ENCODE measurements around the gene MAPK13. TPM values are rescaled to one million over a fixed set of nuclear protein-coding genes. Genes with fewer than 3 reads are reported as not detected.
A peak's percentile ranks its signal among the peaks of the same experiment; 100 is the strongest.
"Not testable (repeated sequence)": the region's sequence is repeated elsewhere in the genome, so short reads cannot be mapped to it uniquely, and the experiment has no call there.

MAPK13 gene
- total RNA-seq, 2 experiments from 2014 or later: 53.0 to 53.5 TPM

DNA sequence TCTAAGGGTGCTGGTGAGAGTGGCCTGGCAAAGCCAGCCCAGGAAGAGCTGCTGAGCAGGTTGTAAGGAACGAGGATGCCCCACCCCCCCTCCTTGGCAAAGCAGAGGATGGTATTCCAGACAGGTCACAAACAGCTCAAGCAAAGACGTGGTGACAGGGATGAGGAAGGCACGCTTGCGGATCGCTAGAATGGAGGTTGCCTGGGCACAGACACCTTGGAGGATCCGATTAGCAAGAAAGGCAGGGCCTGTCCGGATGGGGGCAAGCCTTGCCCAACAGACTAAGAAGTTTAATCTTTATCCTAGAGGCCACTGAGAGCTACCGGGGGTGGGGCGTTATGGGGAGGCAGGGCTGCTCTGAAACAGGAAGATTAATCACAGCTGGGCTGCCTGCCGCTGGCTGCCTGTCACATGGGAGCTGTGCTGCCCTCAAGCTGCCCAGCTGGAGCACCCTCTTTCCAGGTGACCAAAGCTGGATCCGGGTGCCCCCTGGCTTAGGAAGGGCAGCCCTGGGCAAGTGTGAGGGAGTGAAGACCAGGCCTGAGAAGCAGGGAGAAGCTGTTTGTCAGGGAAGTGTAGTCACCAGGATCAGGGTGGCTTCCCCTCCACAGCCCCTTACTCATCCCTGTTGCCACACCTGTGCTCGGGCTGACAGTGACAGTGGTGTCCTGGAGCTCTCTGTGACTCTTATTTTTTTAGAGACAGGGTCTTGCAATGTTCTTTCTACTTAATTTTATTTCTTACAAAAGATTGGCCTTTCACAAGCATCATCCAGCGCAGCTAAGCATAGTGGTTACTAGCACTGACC lies 9.1 kb upstream of the MAPK13 start:
- Mint-ChIP-seq H3K27ac (peak overlapping the region; percentile 96), H3K36me3 (peaks cover 31% of the 10 kb centered on the region), H3K9me3 (peaks cover 4% of the 10 kb centered on the region), H3K4me3 (peak overlapping the region; percentile 71), H3K4me1 (peaks cover 74% of the 10 kb centered on the region), H3K27me3 (no peaks in the 10 kb centered on the region)
- peak; percentile 57 for DNase-seq

DNA sequence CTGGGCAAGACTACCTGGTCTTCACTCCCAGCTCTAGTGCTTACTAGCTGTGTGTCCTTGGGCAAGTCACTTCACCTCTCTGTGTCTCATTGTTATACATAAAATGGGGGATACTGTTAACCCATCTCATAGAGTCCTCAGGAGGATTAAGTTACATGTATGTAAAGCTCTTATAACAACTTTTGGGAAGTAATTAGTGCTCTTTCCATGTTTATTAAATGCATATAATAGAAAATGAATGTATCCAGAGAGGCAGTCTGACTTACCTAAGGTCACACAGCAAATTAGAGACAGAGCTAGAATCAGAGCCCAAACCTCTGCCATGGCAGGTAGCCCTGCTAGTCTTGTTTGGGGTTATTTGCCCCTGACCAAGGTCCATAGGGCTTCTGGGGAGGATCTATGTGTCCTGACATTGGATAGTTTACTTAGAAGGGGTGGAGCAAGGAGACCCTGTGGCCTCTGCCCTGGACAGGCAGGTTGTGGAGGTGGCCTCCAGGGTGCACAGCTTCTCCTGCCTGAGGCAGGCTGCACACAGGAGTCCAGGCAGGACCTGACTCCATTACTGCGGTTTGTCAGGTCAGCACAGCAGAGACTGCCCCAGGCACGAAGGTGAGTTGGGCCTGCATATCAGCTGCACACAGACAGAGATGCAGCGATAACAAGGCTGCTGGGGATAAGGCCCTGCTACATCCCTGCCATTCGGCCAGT lies 8.4 kb upstream of the MAPK13 start:
- peaks cover 76% of the 10 kb centered on the region for H3K4me1 Mint-ChIP-seq
- H3K36me3 Mint-ChIP-seq: peaks cover 29% of the 10 kb centered on the region
- H3K4me3 Mint-ChIP-seq: no peak overlapping the region
- H3K27me3 Mint-ChIP-seq: no peaks in the 10 kb centered on the region
- DNase-seq: no peak
- peak overlapping the region; percentile 96 for H3K27ac Mint-ChIP-seq
- peaks cover 4% of the 10 kb centered on the region for H3K9me3 Mint-ChIP-seq

DNA sequence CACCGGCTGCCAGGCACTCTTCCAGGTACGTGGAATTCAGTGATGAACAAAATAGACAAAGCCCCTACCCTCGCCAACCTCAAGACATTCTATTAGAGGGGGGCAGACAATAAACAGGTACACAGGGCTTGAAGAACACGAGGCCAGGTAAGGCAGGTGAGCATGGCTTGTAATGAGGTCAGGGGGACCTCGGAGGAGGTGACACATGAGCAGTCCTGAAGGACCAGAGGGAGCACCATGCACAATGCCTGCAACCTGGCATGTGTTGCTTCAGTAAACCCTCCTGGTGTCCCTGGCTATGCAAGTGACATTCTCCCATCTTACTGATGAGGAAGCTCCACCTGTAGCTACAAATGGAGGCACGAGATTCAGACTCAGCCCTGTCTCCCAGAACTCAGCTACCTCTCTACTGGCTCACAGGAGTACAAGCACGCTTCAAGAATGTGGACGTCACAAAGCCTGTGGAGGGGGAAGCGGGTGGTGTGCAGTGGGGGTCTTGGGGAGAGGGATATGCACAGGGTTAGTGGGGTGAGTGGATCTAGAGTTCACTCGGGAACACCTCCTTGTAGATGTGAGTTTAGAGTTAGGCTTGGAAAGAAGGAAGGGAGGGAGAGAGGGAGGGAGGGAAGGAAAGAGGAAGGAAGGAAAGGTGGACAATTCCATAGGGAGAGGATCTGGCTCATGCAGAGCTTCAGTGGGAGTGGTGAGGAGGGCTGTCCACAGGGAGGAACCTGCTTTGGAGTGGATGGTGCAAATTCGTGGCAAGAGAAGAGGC lies 7.6 kb upstream of the MAPK13 start:
- peak overlapping the region; percentile 79 for H3K27ac Mint-ChIP-seq
- H3K9me3 Mint-ChIP-seq: peaks cover 4% of the 10 kb centered on the region
- peaks cover 72% of the 10 kb centered on the region for H3K4me1 Mint-ChIP-seq

DNA sequence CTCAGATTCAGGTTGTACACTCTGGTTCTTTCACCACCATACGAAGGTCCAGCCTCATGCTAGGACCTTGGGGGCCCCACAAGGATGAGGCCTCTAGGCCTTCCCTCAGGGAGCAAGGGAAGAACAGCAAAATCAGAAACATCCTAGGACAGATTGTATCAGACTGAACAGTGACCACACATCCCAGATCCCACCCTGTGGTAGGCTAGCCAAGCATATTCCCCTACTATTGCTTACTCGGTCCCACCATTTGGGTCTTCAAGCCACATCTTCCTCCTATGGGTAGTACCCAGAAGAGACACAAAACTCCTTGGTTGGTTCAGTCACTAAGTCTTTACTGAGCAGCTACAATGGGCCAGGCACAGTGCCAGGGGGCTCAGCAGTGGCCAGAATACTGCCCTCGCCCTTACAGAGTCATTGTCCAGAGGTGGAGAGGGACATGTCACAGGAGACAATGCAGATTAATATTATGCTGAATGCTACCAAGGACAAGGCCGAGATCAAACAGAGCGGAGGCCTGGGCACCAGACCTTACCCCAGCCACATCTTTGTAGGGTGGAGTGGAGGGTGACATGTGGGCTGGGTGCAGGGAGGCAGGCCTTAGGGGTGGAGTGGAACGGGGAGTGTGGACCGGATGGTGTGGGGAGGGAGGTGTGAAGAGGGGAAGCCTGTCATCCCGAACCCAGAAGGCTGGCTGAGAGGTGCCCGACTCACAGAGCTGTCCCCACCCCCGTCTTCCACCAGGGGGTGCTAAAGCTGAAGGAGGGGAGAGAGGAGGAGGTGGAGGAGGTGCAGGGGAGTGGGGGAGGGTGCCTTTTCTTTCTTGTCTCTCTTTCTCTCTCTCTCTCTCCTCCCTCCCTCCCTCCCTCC lies 6.8 kb upstream of the MAPK13 start:
- peaks cover 4% of the 10 kb centered on the region for H3K9me3 Mint-ChIP-seq
- H3K4me1 Mint-ChIP-seq: peaks cover 72% of the 10 kb centered on the region
- no peak overlapping the region for H3K4me3 Mint-ChIP-seq
- peak overlapping the region; percentile 79 for H3K27ac Mint-ChIP-seq
- DNase-seq: peak; percentile 89
- H3K27me3 Mint-ChIP-seq: no peaks in the 10 kb centered on the region
- peaks cover 17% of the 10 kb centered on the region for H3K36me3 Mint-ChIP-seq

More for the DNA sequence above, 7.6 kb upstream of the MAPK13 start:
- Mint-ChIP-seq H3K4me3 (no peak overlapping the region), H3K36me3 (peaks cover 24% of the 10 kb centered on the region), H3K27me3 (no peaks in the 10 kb centered on the region)
- no peak for DNase-seq

DNA sequence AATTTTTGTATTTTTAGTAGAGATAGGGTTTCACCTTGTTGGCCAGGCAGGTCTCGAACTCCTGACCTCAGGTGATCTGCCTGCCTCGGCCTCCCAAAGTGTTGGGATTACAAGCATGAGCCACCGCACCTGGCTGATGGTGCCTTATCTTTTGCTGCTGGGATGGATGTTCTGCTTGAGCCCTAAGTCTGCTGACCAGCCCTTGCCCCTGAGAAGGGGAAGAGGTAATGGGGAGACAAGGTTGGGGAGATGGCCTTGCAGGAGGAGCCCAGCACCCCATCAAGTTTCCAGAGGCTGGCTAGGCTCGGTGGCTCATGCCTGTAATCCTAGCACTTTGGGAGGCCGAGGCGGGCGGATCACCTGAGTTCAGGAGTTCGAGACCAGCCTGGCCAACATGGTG lies 6.0 kb upstream of the MAPK13 start:
- H3K9me3 Mint-ChIP-seq, H3K27ac Mint-ChIP-seq, DNase-seq, H3K36me3 Mint-ChIP-seq, H3K27me3 Mint-ChIP-seq: not testable (repeated sequence)
- peaks cover 73% of the 10 kb centered on the region for H3K4me1 Mint-ChIP-seq
- peak overlapping the region; percentile 45 for H3K4me3 Mint-ChIP-seq

DNA sequence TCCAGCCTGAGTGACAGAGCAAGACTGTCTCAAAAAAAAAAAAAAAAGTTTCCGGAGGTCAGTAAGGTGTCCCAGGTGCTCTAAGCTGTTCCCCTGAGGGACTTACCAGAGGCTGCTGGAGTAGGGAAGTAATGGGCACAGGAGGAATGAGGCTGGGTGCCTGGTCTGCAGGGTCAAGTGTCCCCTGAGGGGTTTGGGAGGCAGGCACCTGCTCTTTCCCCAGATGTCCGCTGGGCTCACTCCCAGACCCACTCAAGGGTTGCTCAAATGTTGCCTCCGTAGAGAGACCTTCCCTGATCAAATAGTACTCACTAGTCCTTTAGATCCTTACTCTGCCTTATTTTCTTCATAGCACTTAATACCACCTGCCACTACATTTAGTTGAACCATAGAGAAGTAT lies 5.4 kb upstream of the MAPK13 start:
- no peak for DNase-seq
- Mint-ChIP-seq H3K4me1 (peaks cover 71% of the 10 kb centered on the region), H3K27ac (no peak overlapping the region), H3K9me3 (peaks cover 1% of the 10 kb centered on the region), H3K4me3 (no peak overlapping the region), H3K27me3 (no peaks in the 10 kb centered on the region), H3K36me3 (peaks cover 4% of the 10 kb centered on the region)

DNA sequence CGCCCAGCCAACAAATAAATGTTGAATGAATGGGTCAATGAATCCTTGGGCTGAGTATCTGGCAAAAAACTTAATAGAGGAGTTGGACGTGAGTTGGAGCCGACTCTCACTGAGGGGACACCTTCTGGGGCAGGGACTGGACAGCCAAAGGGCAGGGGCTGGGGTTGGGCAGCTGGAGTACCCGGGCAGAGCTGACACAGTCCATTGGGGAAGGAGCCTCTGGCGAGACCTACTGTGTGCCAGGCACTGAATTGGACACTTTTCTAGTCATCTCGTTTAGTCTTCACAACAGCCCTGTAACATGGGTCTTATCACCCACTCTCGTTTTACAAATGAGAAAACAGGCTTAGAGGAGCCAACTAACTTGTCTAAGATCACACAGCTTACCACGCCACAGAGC lies 4.7 kb upstream of the MAPK13 start:
- Mint-ChIP-seq H3K27me3 (no peaks in the 10 kb centered on the region), H3K27ac (no peak overlapping the region), H3K9me3 (no peaks in the 10 kb centered on the region), H3K36me3 (peaks cover 1% of the 10 kb centered on the region), H3K4me3 (no peak overlapping the region), H3K4me1 (peaks cover 66% of the 10 kb centered on the region)
- no peak for DNase-seq

DNA sequence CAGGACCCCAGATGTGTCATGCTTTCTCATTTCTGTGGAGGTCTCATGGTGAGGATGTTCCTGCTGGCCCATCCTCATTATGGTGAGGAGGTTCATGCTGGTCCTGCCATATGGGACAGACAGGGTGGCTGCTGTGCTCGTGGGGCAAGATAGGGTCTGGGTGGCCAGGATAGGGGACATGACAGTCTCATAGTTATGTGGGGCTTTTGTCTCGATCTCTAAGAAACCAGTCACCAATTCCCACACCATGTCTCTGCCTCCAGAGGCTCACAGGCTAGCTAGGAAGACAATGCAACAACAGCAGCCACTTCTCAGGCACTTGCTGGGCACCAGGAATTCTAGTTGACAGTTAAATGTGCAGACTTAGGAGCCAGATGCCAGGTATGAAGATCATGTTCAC lies 4.2 kb upstream of the MAPK13 start:
- Mint-ChIP-seq H3K4me3 (no peak overlapping the region), H3K27me3 (no peaks in the 10 kb centered on the region), H3K27ac (no peak overlapping the region), H3K36me3 (peaks cover 1% of the 10 kb centered on the region), H3K4me1 (peaks cover 63% of the 10 kb centered on the region), H3K9me3 (no peaks in the 10 kb centered on the region)
- no peak for DNase-seq

DNA sequence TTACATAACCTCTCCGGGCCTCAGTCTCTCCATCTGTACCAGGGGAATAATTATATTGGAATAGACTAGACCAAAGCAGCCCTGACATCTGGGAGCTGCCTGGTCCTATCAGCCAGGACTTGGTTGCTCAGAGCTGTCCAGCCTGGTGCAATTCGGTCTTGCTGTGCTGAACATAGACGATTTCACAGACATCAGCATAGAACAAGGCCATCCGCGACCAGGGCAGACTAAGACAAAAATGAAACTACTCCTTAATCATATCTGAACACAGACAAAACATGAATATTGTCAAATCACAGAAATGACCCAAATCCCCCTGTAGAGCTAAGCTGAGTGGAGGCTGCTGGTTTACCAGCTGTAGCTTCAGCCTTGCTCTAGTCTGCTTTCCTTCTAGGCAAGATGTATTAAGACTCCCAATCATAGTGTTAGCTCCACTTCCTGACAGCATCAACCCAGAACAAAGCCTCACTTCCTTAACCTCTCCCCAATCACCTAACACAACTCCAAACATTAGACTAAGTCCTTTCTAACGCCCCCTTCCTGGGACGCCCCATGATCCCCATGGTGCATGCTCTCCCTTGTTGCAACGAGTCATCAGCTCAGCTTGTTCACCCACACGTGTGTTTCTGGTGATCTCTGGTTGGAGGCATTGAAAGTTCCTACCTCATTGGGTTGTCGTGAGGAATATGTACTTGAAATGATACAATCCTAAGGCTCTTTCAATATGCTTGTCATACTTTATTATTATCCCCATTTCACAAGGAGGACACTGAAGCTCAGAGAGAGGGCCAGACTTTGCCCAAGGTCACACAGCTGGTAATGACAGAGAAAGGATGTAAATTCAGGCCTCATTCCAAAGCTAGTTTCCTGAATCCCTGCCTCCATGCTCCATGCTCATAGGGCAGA lies 3.5 kb upstream of the MAPK13 start:
- peak overlapping the region; percentile 49 for H3K27ac Mint-ChIP-seq
- DNase-seq: peak; percentile 22
- no peak overlapping the region for H3K4me3 Mint-ChIP-seq
- peaks cover 1% of the 10 kb centered on the region for H3K36me3 Mint-ChIP-seq
- no peaks in the 10 kb centered on the region for H3K27me3 Mint-ChIP-seq
- H3K4me1 Mint-ChIP-seq: peaks cover 57% of the 10 kb centered on the region
- no peaks in the 10 kb centered on the region for H3K9me3 Mint-ChIP-seq

DNA sequence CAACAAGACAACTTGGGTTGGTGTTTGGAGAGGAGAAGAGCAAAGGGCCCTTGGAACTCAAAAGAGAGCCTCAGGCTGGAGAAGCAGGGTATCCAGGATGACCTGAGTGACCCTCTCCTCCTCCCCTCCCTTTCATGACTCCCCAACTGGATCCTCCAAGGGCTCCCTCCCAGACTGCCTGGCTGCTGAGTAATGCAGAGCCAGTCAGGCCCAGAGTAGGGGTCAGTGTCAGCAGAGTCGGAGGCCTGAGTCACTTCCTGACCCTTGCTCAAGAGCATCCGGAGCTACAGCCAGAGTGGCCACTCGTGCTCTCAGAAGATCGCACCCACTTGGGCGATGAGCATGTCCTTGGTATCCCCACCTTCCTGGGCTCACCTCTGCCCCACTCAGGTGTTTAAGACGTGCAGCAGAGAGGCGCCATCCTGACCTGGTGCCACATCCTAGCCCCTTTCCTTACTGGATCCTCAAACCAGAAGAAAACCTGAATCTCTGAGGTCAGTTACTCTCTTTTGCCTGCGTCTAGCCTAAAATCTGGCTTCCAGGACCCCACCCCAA lies 2.8 kb upstream of the MAPK13 start:
- Mint-ChIP-seq H3K27ac (no peak overlapping the region), H3K9me3 (no peaks in the 10 kb centered on the region), H3K4me1 (peaks cover 59% of the 10 kb centered on the region), H3K4me3 (no peak overlapping the region), H3K27me3 (no peaks in the 10 kb centered on the region), H3K36me3 (peaks cover 1% of the 10 kb centered on the region)
- no peak for DNase-seq

DNA sequence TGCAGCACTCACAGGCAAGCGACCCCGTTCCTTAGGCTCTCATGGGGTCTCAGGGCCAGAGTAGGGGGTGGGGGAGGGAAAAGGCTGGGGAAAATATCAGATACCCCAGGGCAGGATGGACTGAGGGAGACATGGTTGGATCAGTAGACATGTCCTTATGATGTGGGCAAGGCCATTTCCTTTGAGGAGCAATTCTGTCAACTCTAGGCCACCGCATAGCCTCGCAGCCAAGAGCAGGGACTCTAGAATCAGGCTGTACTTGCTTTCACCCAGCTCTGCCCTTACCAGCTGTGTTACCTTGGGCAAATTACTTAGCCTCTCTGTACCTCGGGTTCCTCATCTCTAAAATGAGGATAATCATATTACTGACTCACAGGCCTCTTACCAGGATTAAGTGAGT lies 2.2 kb upstream of the MAPK13 start:
- Mint-ChIP-seq H3K27ac (no peak overlapping the region), H3K4me3 (no peak overlapping the region), H3K9me3 (no peaks in the 10 kb centered on the region), H3K27me3 (no peaks in the 10 kb centered on the region), H3K4me1 (peaks cover 60% of the 10 kb centered on the region), H3K36me3 (peaks cover 3% of the 10 kb centered on the region)
- no peak for DNase-seq

DNA sequence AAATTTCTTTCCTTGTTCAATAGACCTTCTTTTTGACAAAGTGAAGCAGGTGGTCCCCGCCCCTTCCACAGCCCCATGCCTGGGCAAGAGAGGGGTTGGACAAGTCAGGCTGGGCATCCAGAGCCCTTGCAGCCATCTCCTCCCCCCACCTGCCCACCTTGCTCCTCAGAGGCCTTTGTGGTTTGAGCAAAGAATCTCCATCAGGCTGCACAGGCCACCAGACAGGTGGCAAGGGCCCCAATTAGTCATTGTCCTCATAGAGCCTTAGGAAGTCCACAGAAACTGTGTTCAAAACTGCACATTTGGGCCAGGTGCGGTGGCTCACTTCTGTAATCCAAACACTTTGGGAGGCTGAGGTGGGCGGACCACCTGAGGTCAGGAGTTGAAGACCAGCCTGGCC lies 1.5 kb upstream of the MAPK13 start:
- peak overlapping the region; percentile 81 for H3K4me3 Mint-ChIP-seq
- H3K9me3 Mint-ChIP-seq: no peaks in the 10 kb centered on the region
- no peak for DNase-seq
- no peak overlapping the region for H3K27ac Mint-ChIP-seq
- peaks cover 56% of the 10 kb centered on the region for H3K4me1 Mint-ChIP-seq
- no peaks in the 10 kb centered on the region for H3K27me3 Mint-ChIP-seq
- peaks cover 6% of the 10 kb centered on the region for H3K36me3 Mint-ChIP-seq

DNA sequence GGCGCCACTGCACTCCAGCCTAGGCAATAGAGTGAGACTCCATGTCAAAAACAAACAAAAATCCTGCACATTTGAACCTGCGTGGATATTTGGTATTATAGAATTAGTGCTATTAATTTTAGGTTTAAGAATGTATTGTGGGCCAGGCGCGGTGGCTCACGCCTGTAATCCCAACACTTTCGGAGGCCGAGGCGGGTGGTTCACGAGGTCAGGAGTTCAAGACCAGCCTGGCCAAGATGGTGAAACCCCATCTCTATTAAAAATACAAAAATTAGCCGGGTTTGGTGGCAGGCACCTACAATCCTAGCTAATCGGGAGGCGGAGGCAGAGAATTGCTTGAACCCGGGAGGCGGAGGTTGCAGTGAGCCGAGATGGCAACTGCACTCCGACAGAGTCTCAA lies 979 bp upstream of the MAPK13 start:
- not testable (repeated sequence) for DNase-seq, H3K9me3 Mint-ChIP-seq, H3K36me3 Mint-ChIP-seq, H3K27me3 Mint-ChIP-seq
- Mint-ChIP-seq H3K27ac (peak overlapping the region; percentile 59), H3K4me3 (peak overlapping the region; percentile 81), H3K4me1 (peaks cover 56% of the 10 kb centered on the region)

Data from activated naive CD8-positive, alpha-beta T cell treated with anti-CD3 and anti-CD28 coated beads for 36 hours (primary cell).